ENCODE data around the gene DCXR. TPM values are rescaled to one million over a fixed set of nuclear protein-coding genes. Genes with fewer than 3 reads are reported as not detected.

Gene DCXR
- total and polyA plus RNA-seq, 2 of the 13 experiments (the other 11 are each of a cell fraction or from before 2014, with no cell fraction given), result 287 to 311 TPM

DNA sequence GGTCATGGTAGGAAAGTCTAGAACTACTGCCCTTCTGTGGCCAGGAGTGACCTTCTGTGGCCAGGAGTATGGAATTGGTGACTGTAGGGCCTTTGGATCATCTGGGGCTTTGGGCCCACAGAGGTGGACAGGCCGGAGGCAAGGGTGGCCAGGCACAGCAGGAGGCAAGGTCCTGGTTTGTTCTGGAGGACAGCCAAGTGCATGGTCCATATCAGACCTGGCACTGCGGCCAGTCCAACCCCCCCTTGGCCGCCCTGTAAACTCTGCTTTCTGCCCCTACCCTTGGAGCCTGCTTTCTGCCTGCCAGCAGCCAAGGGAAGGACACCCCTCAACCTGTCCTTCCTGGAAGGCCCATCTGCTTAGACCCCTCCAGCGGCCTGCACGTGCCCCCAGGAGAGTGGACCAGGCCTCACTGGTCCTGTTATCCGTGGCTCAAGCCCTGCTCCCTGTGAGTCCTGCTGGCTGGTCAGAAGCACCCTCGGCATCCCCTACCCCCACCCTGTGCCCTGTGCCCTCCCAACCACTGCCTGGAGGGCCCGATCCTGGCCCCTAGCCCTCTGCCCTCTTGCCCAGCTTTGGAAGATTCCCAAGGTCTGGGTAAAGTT is 2.3 kb upstream of the DCXR start (continued):
- TF ChIP-seq, protein P1, sequence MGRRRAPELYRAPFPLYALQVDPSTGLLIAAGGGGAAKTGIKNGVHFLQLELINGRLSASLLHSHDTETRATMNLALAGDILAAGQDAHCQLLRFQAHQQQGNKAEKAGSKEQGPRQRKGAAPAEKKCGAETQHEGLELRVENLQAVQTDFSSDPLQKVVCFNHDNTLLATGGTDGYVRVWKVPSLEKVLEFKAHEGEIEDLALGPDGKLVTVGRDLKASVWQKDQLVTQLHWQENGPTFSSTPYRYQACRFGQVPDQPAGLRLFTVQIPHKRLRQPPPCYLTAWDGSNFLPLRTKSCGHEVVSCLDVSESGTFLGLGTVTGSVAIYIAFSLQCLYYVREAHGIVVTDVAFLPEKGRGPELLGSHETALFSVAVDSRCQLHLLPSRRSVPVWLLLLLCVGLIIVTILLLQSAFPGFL (CRISPR knock-in tag; IDR thresholded peaks at IDR 0.05), result no peak
- TF ChIP-seq ZNF382 (CRISPR knock-in tag; IDR thresholded peaks at IDR 0.05; ENCODE audit: borderline replicate concordance) (no peak), CBFB (CRISPR knock-in tag; IDR thresholded peaks at IDR 0.05) (no peak), ZNF550 (CRISPR knock-in tag; IDR thresholded peaks at IDR 0.05; ENCODE audit: borderline replicate concordance) (no peak), ZNF124 (CRISPR knock-in tag; IDR thresholded peaks at IDR 0.05) (no peak), ZNF292 (CRISPR knock-in tag; IDR thresholded peaks at IDR 0.05; ENCODE audit: borderline replicate concordance, low read depth) (no peak), ZMYM2 (CRISPR knock-in tag; IDR thresholded peaks at IDR 0.05) (peak; percentile 78; the same call in 1 of the 2 replicates), RAD21 (CRISPR knock-in tag; IDR thresholded peaks at IDR 0.05) (peak; percentile 32; the same call in 1 of the 2 replicates), ZNF282 (IDR thresholded peaks at IDR 0.05; ENCODE audit: partially characterized antibody) (no peak), NFKB2 (CRISPR knock-in tag; IDR thresholded peaks at IDR 0.05; ENCODE audit: borderline replicate concordance) (peak; percentile 61; the same call in 1 of the 2 replicates), U2AF2 (IDR thresholded peaks at IDR 0.05; ENCODE audit: low read depth, low read length) (no peak), ZNF253 (CRISPR knock-in tag; IDR thresholded peaks at IDR 0.05; ENCODE audit: borderline replicate concordance) (no peak), GATAD2A (CRISPR knock-in tag; IDR thresholded peaks at IDR 0.05) (peak; percentile 55), LCORL (IDR thresholded peaks at IDR 0.05) (no peak), LCORL (CRISPR knock-in tag; IDR thresholded peaks at IDR 0.05) (peak; percentile 39; the same call in 1 of the 2 replicates), MZF1 (CRISPR knock-in tag; IDR thresholded peaks at IDR 0.05; ENCODE audit: borderline replicate concordance) (no peak), KMT2B (CRISPR knock-in tag; IDR thresholded peaks at IDR 0.05) (no peak), ZNF766 (CRISPR knock-in tag; IDR thresholded peaks at IDR 0.05; ENCODE audit: borderline replicate concordance) (no peak), BCL6 (CRISPR knock-in tag; IDR thresholded peaks at IDR 0.05) (no peak), KDM3A (CRISPR knock-in tag; IDR thresholded peaks at IDR 0.05; ENCODE audit: low read depth) (no peak), DNMT1 (CRISPR knock-in tag; IDR thresholded peaks at IDR 0.05) (no peak), NPAS2 (CRISPR knock-in tag; IDR thresholded peaks at IDR 0.05; ENCODE audit: borderline replicate concordance) (no peak)
- TF ChIP-seq, protein P2, sequence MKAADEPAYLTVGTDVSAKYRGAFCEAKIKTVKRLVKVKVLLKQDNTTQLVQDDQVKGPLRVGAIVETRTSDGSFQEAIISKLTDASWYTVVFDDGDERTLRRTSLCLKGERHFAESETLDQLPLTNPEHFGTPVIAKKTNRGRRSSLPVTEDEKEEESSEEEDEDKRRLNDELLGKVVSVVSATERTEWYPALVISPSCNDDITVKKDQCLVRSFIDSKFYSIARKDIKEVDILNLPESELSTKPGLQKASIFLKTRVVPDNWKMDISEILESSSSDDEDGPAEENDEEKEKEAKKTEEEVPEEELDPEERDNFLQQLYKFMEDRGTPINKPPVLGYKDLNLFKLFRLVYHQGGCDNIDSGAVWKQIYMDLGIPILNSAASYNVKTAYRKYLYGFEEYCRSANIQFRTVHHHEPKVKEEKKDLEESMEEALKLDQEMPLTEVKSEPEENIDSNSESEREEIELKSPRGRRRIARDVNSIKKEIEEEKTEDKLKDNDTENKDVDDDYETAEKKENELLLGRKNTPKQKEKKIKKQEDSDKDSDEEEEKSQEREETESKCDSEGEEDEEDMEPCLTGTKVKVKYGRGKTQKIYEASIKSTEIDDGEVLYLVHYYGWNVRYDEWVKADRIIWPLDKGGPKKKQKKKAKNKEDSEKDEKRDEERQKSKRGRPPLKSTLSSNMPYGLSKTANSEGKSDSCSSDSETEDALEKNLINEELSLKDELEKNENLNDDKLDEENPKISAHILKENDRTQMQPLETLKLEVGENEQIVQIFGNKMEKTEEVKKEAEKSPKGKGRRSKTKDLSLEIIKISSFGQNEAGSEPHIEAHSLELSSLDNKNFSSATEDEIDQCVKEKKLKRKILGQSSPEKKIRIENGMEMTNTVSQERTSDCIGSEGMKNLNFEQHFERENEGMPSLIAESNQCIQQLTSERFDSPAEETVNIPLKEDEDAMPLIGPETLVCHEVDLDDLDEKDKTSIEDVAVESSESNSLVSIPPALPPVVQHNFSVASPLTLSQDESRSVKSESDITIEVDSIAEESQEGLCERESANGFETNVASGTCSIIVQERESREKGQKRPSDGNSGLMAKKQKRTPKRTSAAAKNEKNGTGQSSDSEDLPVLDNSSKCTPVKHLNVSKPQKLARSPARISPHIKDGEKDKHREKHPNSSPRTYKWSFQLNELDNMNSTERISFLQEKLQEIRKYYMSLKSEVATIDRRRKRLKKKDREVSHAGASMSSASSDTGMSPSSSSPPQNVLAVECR (CRISPR knock-in tag; IDR thresholded peaks at IDR 0.05; ENCODE audit: borderline replicate concordance), result peak; percentile 58; the same call in 1 of the 2 replicates
- TF ChIP-seq, protein P3, sequence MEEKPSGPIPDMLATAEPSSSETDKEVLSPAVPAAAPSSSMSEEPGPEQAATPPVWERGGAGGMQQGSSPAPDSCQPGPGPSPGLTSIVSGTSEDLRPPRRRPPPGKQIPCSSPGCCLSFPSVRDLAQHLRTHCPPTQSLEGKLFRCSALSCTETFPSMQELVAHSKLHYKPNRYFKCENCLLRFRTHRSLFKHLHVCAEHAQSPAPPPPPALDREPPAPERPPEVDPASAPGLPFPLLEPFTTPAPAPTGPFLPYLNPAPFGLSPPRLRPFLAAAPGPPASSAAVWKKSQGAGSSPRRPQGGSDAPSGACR (CRISPR knock-in tag; IDR thresholded peaks at IDR 0.05), result no peak
- TF ChIP-seq, protein P4, sequence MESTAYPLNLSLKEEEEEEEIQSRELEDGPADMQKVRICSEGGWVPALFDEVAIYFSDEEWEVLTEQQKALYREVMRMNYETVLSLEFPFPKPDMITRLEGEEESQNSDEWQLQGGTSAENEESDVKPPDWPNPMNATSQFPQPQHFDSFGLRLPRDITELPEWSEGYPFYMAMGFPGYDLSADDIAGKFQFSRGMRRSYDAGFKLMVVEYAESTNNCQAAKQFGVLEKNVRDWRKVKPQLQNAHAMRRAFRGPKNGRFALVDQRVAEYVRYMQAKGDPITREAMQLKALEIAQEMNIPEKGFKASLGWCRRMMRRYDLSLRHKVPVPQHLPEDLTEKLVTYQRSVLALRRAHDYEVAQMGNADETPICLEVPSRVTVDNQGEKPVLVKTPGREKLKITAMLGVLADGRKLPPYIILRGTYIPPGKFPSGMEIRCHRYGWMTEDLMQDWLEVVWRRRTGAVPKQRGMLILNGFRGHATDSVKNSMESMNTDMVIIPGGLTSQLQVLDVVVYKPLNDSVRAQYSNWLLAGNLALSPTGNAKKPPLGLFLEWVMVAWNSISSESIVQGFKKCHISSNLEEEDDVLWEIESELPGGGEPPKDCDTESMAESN (CRISPR knock-in tag; conservative IDR thresholded peaks at IDR 0.05), result no peak
